H9 (cell line): ENCODE results near the gene CCM2. TPM values are rescaled to one million over a fixed set of nuclear protein-coding genes. Genes with fewer than 3 reads are reported as not detected.
"Not testable (repeated sequence)": the region's sequence is repeated elsewhere in the genome, so short reads cannot be mapped to it uniquely, and the experiment has no call there.

ENCODE experiments used
- DNase-seq: peaks from one replicate; pipeline ENCODE4 v3.0.0-alpha.2; 2017
- H2AFZ ChIP-seq: one replicate; pipeline ENCODE4 v1.6.1; 2013; ENCODE audit warnings: mild to moderate bottlenecking, low read length, control low read depth, moderate library complexity
- H2AK5ac ChIP-seq: 2 replicates; pipeline ENCODE4 v1.6.1; 2013; ENCODE audit warnings: low read length, control low read depth, mixed read lengths; ENCODE audit not compliant: insufficient read length
- H2BK120ac ChIP-seq: one replicate; pipeline ENCODE4 v1.6.1; 2013; ENCODE audit warnings: low read depth, mild to moderate bottlenecking, low read length, control low read depth, inconsistent platforms; ENCODE audit not compliant: poor library complexity, severe bottlenecking
- H2BK12ac ChIP-seq: 2 replicates; pipeline ENCODE4 v1.6.1; 2013; ENCODE audit warnings: low read length, control low read depth, mixed read lengths, low read depth; ENCODE audit not compliant: insufficient read length
- H2BK15ac ChIP-seq: 2 replicates; pipeline ENCODE4 v1.6.1; 2013; ENCODE audit warnings: low read depth, low read length, control low read depth
- H2BK20ac ChIP-seq: one replicate; pipeline ENCODE4 v1.6.1; 2013; ENCODE audit warnings: low read depth, mild to moderate bottlenecking, low read length, control low read depth, inconsistent platforms; ENCODE audit not compliant: poor library complexity, severe bottlenecking
- H2BK5ac ChIP-seq: 2 replicates; pipeline ENCODE4 v1.6.1; 2013; ENCODE audit warnings: low read length, control low read depth, mixed read lengths; ENCODE audit not compliant: insufficient read length
- H3K14ac ChIP-seq: 2 replicates; pipeline ENCODE4 v1.6.1; 2013; ENCODE audit warnings: low read length, control low read depth; ENCODE audit not compliant: insufficient read depth
- H3K18ac ChIP-seq: 2 replicates; pipeline ENCODE4 v1.6.1; 2013; ENCODE audit warnings: low read depth, mild to moderate bottlenecking, mixed read lengths, low read length, control low read depth; ENCODE audit not compliant: insufficient read length
- H3K23ac ChIP-seq: 2 replicates; pipeline ENCODE4 v1.6.1; 2013; ENCODE audit warnings: low read length, control low read depth, mixed read lengths, low read depth; ENCODE audit not compliant: insufficient read length
- H3K23me2 ChIP-seq: 2 replicates; pipeline ENCODE4 v1.6.1; 2013; ENCODE audit warnings: low read depth, mild to moderate bottlenecking, mixed read lengths, low read length, control low read depth; ENCODE audit not compliant: insufficient read length, poor library complexity, severe bottlenecking
- H3K27ac ChIP-seq: 2 replicates; pipeline ENCODE4 v1.5.1; 2013; ENCODE audit warnings: low read length, control low read depth, mixed read lengths, low read depth; ENCODE audit not compliant: insufficient read length
- H3K27me3 ChIP-seq: 2 replicates; pipeline ENCODE4 v1.6.1; 2013; ENCODE audit warnings: low read length, control low read depth, inconsistent platforms; ENCODE audit not compliant: insufficient read depth
- H3K4ac ChIP-seq: 2 replicates; pipeline ENCODE4 v1.6.1; 2013; ENCODE audit warnings: low read depth, mild to moderate bottlenecking, control low read depth, inconsistent platforms, low read length, moderate library complexity
- H3K4me1 ChIP-seq: 2 replicates; pipeline ENCODE4 v1.6.1; 2013; ENCODE audit warnings: low read length, control low read depth, inconsistent platforms; ENCODE audit not compliant: insufficient read depth
- H3K4me2 ChIP-seq: 2 replicates; pipeline ENCODE4 v1.6.1; 2013; ENCODE audit warnings: low read length, control low read depth, mixed read lengths; ENCODE audit not compliant: insufficient read length, insufficient read depth
- H3K56ac ChIP-seq: 2 replicates; pipeline ENCODE4 v1.6.1; 2013; ENCODE audit warnings: low read depth, mild to moderate bottlenecking, mixed read lengths, low read length, control low read depth; ENCODE audit not compliant: insufficient read length
- H3K79me1 ChIP-seq: 2 replicates; pipeline ENCODE4 v1.6.1; 2013; ENCODE audit warnings: low read depth, mild to moderate bottlenecking, moderate library complexity, low read length, control low read depth, inconsistent platforms; ENCODE audit not compliant: insufficient read depth, poor library complexity, severe bottlenecking
- H3K79me2 ChIP-seq: 2 replicates; pipeline ENCODE4 v1.6.1; 2013; ENCODE audit warnings: low read length, control low read depth, inconsistent platforms; ENCODE audit not compliant: insufficient read depth
- H3K9ac ChIP-seq: 2 replicates; pipeline ENCODE4 v1.6.1; 2013; ENCODE audit warnings: low read length, control low read depth, mixed read lengths; ENCODE audit not compliant: insufficient read length; ENCODE audit errors: extremely low read depth
- H3K9me3 ChIP-seq: one replicate; pipeline ENCODE4 v1.6.1; 2013; ENCODE audit warnings: low read depth, low read length, inconsistent platforms; ENCODE audit not compliant: control insufficient read depth
- H3T11ph ChIP-seq: one replicate; pipeline ENCODE4 v1.6.1; 2013; ENCODE audit warnings: mild to moderate bottlenecking, low read length, control low read depth, inconsistent platforms
- H4K20me1 ChIP-seq: one replicate; pipeline ENCODE4 v1.6.1; 2013; ENCODE audit not compliant: control insufficient read depth, insufficient read length, insufficient read depth
- H4K5ac ChIP-seq: 2 replicates; pipeline ENCODE4 v1.6.1; 2013; ENCODE audit warnings: low read depth, mild to moderate bottlenecking, mixed read lengths, low read length, control low read depth; ENCODE audit not compliant: insufficient read length
- H4K8ac ChIP-seq: replicated peaks from 2 replicates; pipeline ENCODE4 v1.6.1; 2013; ENCODE audit warnings: low read length, control low read depth, mixed read lengths, low read depth; ENCODE audit not compliant: insufficient read length
- H4K91ac ChIP-seq: 2 replicates; pipeline ENCODE4 v1.6.1; 2013; ENCODE audit warnings: low read depth, mild to moderate bottlenecking, moderate library complexity, mixed read lengths, low read length, control low read depth; ENCODE audit not compliant: insufficient read length
- H3K27ac Mint-ChIP-seq, 3 experiments: 2 replicates in 2 of 3; 3 replicates in 1 of 3; pipeline ENCODE4 v1.8.0; 2020 to 2021; ENCODE audit warnings: mixed read lengths in 3 of 3, mild to moderate bottlenecking in 1 of 3, moderate library complexity in 1 of 3
- H3K27me3 Mint-ChIP-seq: 2 replicates; pipeline ENCODE4 v1.8.0; 2021; ENCODE audit warnings: low read depth, mild to moderate bottlenecking, moderate library complexity, mixed read lengths
- H3K36me3 Mint-ChIP-seq, 3 experiments: 2 replicates in 2 of 3; 3 replicates in 1 of 3; pipeline ENCODE4 v1.8.0; 2020 to 2021; ENCODE audit warnings: low read depth in 3 of 3, mixed read lengths in 3 of 3; ENCODE audit not compliant: insufficient read depth in 1 of 3
- H3K4me1 Mint-ChIP-seq, 2 experiments: 2 replicates each; pipeline ENCODE4 v1.8.0; 2020; ENCODE audit warnings: mixed read lengths in 2 of 2
- H3K4me3 Mint-ChIP-seq, 2 experiments: 2 replicates in 1 of 2; 3 replicates in 1 of 2; pipeline ENCODE4 v1.8.0; 2020 to 2021; ENCODE audit warnings: mild to moderate bottlenecking in 2 of 2, mixed read lengths in 2 of 2, moderate library complexity in 1 of 2
- H3K9me3 Mint-ChIP-seq, 2 experiments: 2 replicates in 1 of 2; 3 replicates in 1 of 2; pipeline ENCODE4 v1.8.0; 2020; ENCODE audit warnings: mild to moderate bottlenecking in 2 of 2, mixed read lengths in 2 of 2, moderate library complexity in 1 of 2
- CTCF ChIP-seq: fragments of 200-600 bp; sonication (generic); conservative IDR thresholded peaks from 3 replicates; pipeline ENCODE4 v1.8.0; 2021; ENCODE audit warnings: antibody characterized with exemption, mild to moderate bottlenecking
- WGBS: extraction: QIAGEN DNeasy Blood & Tissue Kit; methylation state at CpG from one replicate; pipeline ENCODE4 v1.1.7; 2013; ENCODE audit warnings: missing lambda C conversion rate, low lambda C conversion rate, mixed read lengths; ENCODE audit not compliant: insufficient read length; ENCODE audit errors: extremely low coverage; 5-methylcytosine and 5-hydroxymethylcytosine counted together
- total RNA-seq: library from RNA; stranded (reverse); gene quantifications from 2 replicates; pipeline ENCODE4 v1.2.1, GENCODE V29; 2021

CCM2 gene
- total RNA-seq, 1 experiment from 2014 or later: 30.4 TPM

- Histone ChIP-seq H3K4me1 (no peaks in the 10 kb centered on the region), H2AK5ac (no peak overlapping the region), H3K14ac (no peak overlapping the region), H3K79me2 (peaks cover 8% of the 10 kb centered on the region; the same call in 1 of the 2 replicates), H4K91ac (no peak overlapping the region), H3K9me3 (no peaks in the 10 kb centered on the region), H3K4me2 (no peak overlapping the region), H3K56ac (no peak overlapping the region), H2BK12ac (no peak overlapping the region), H3K23ac (no peak overlapping the region), H3K23me2 (peaks cover 3% of the 10 kb centered on the region), H3K27ac (no peak overlapping the region), H4K20me1 (no peaks in the 10 kb centered on the region), H4K8ac (no peak overlapping the region), H3K27me3 (no peaks in the 10 kb centered on the region), H3K79me1 (no peaks in the 10 kb centered on the region), H3K18ac (no peak overlapping the region), H3T11ph (no peak overlapping the region), H3K4ac (no peak overlapping the region), H3K9ac (no peak overlapping the region), H2BK15ac (no peak overlapping the region), H2BK120ac (no peak overlapping the region), H2BK5ac (no peak overlapping the region), H2AFZ (no peak overlapping the region), H2BK20ac (no peak overlapping the region), H4K5ac (no peak overlapping the region)
- H3K27ac Mint-ChIP-seq: peak overlapping the region in 2 of 3 experiments; percentile 40 to 61; a peak in 2 of 7 replicates
- peaks cover 15 to 26% of the 10 kb centered on the region in 2 experiments for H3K4me1 Mint-ChIP-seq
- no peak overlapping the region for H3K4me3 Mint-ChIP-seq
- TF ChIP-seq CTCF: no peak
- H3K27me3 Mint-ChIP-seq: no peaks in the 10 kb centered on the region
- no CpG with 5 or more reads among the region's 9 CpGs for WGBS
- DNase-seq: no peak
- peaks cover 8 to 25% (median 21%) of the 10 kb centered on the region in 3 experiments for H3K36me3 Mint-ChIP-seq
- H3K9me3 Mint-ChIP-seq: peaks cover 0 to 4% of the 10 kb centered on the region in 2 experiments; a peak in 1 of 5 replicates
Observed at GRCh38 chr7:44990109-44991023, 9.6 kb upstream of the CCM2 start.

GRCh38 chr7:44992004-44992795 lies 7.8 kb upstream of the CCM2 start:
- not testable (repeated sequence) for H3K18ac ChIP-seq, H2BK12ac ChIP-seq, H3K9ac ChIP-seq, H3K4me1 ChIP-seq, H2BK120ac ChIP-seq, H3K9me3 ChIP-seq, H2BK15ac ChIP-seq, H3K23me2 ChIP-seq, H3K79me2 ChIP-seq, H4K20me1 ChIP-seq, H4K5ac ChIP-seq, H4K8ac ChIP-seq, H3K9me3 Mint-ChIP-seq, H3K27me3 ChIP-seq, H2AFZ ChIP-seq, H4K91ac ChIP-seq, H3T11ph ChIP-seq, H3K27me3 Mint-ChIP-seq, H2BK20ac ChIP-seq, H2AK5ac ChIP-seq, H3K79me1 ChIP-seq, H3K56ac ChIP-seq, H3K14ac ChIP-seq, H3K4ac ChIP-seq, DNase-seq, H3K27ac ChIP-seq, H3K4me3 Mint-ChIP-seq, H3K4me2 ChIP-seq, H3K23ac ChIP-seq, H2BK5ac ChIP-seq
- Mint-ChIP-seq H3K4me1 (peaks cover 7 to 11% of the 10 kb centered on the region in 2 experiments), H3K27ac (peak overlapping the region in 1 of 3 experiments; percentile 79; a peak in 3 of 7 replicates), H3K36me3 (peaks cover 0 to 15% (median 11%) of the 10 kb centered on the region in 3 experiments; a peak in 4 of 7 replicates)
- no CpG with 5 or more reads among the region's 21 CpGs for WGBS
